ENCODE measurements around the gene PLSCR2. TPM values are rescaled to one million over a fixed set of nuclear protein-coding genes. Genes with fewer than 3 reads are reported as not detected.
"Not testable (repeated sequence)": the region's sequence is repeated elsewhere in the genome, so short reads cannot be mapped to it uniquely, and the experiment has no call there.

PLSCR2 gene
- total RNA-seq, 2 experiments from 2014 or later, result 0.35 TPM; not detected in 1

DNA sequence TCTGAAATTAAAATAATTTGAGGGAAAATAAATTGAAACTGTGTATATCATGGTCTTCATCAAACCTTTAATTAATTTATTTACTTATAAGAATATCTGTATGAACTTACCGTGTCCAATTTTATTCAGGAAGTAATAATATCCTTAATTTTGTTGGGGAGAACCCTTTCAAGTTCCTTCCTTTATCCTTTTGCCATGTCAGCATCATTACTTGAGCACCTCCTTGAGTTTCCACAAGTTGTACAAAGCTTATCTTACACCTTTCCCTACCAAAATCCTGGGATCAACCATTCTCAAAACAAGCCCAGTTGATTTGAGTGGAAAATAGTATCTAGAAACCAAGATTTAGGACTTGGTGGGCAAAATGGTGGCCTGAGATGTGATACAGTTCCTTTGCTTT is 37.3 kb downstream of the PLSCR2 start:
- POLR2A ChIA-PET, result no interaction called here
- H3K27ac Mint-ChIP-seq, result no peak overlapping the region
- H3K9me3 Mint-ChIP-seq, result peaks cover 7% of the 10 kb centered on the region
- peaks cover 9% of the 10 kb centered on the region for H3K27me3 Mint-ChIP-seq
- H3K36me3 Mint-ChIP-seq (ENCODE audit: low read depth), result no peaks in the 10 kb centered on the region
- no peak overlapping the region for H3K4me3 Mint-ChIP-seq
- no peaks in the 10 kb centered on the region for H3K4me1 Mint-ChIP-seq
- CTCF ChIA-PET, result no interaction called here
- no peak for DNase-seq

DNA sequence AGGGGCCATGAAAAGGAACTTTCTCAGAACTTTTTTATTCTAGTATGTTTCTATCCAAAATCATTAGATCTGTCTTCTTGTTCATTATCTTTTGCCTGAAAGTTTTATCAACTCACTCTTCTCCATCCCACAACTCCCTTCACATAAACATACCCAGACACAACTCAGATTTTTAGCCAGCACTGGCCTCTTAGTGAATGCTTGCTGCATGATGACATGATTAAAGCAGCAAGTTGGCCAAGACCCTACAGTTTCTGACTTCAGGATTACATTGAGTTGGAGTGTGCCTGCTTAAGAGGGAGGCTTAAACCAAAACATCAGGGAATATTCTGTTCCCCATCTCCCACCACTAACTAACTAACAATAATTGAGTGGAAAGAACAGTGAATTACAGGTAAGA is 38.1 kb downstream of the PLSCR2 start:
- Mint-ChIP-seq H3K27ac (no peak overlapping the region), H3K36me3 (ENCODE audit: low read depth) (no peaks in the 10 kb centered on the region), H3K4me3 (no peak overlapping the region), H3K27me3 (peaks cover 7% of the 10 kb centered on the region), H3K4me1 (no peaks in the 10 kb centered on the region), H3K9me3 (peaks cover 2% of the 10 kb centered on the region)
- ChIA-PET CTCF (interaction anchor here (0.7 kb wide), 1 partner anchor 1109 kb away, joined by 3 read pairs; no protein-coding TSS in a partner anchor), POLR2A (no interaction called here)
- DNase-seq, result no peak

- no peaks in the 10 kb centered on the region for H3K36me3 Mint-ChIP-seq (ENCODE audit: low read depth)
- POLR2A ChIA-PET, result no interaction called here
- H3K9me3 Mint-ChIP-seq, result peaks cover 2% of the 10 kb centered on the region
- DNase-seq, result no peak
- CTCF ChIA-PET, result no interaction called here
- no peaks in the 10 kb centered on the region for H3K4me1 Mint-ChIP-seq
- peaks cover 7% of the 10 kb centered on the region for H3K27me3 Mint-ChIP-seq
- H3K4me3 Mint-ChIP-seq, result no peak overlapping the region
- H3K27ac Mint-ChIP-seq, result no peak overlapping the region
Observed at GRCh38 chr3:146425341-146425740, 44.0 kb downstream of the PLSCR2 start.

DNA sequence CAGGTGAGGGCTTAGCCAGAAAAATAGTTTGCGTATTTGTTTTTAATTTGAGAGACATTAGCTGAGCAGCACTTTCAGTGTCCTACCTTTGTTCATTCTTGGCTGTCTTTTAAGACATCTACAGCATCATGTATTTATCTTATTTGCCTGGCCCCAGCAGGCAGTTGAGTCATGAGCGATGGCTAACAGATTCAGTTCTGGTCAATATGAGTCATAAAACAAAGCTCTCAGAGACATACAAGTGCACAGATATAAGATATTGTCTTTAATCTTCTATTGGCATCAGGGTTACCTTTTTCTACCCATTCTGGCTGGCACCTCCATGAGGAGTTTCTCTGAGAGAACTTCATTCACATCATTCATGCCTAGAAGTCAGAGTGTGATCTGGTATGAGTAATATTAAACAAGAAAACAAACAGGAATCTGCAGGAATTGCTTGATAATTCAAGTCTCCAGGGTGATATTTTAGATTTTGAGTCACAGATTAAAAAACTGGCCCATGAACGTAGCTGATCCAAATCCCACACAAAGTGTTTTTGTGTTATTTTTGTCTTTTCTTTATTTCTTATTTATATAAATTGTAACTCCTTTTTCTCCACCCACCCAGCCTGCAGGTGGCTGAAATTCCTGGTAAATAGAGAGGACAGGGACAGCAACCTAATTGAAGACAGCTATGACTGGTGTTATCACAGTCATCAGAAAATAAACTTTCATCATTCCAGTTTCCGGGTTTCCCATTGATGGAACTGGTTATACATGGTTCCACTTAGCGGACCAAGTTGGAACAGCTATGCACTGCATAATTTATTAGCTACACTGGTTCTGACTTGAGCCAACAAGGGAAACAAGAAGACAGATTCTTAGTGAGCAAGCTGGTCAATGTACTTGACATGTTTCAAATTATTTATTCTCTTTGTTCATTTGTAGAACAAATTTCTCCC is 47.3 kb downstream of the PLSCR2 start:
- no peaks in the 10 kb centered on the region for H3K4me1 Mint-ChIP-seq
- H3K4me3 Mint-ChIP-seq, result no peak overlapping the region
- ChIA-PET POLR2A (no interaction called here), CTCF (no interaction called here)
- H3K27me3 Mint-ChIP-seq, result peaks cover 18% of the 10 kb centered on the region
- H3K9me3 Mint-ChIP-seq, result no peaks in the 10 kb centered on the region
- H3K36me3 Mint-ChIP-seq (ENCODE audit: low read depth), result no peaks in the 10 kb centered on the region
- H3K27ac Mint-ChIP-seq, result no peak overlapping the region
- DNase-seq, result no peak

GRCh38 chr3:146416366-146416765 is 53.0 kb downstream of the PLSCR2 start:
- Mint-ChIP-seq H3K4me3 (no peak overlapping the region), H3K36me3 (ENCODE audit: low read depth) (no peaks in the 10 kb centered on the region), H3K4me1 (no peaks in the 10 kb centered on the region), H3K9me3 (peaks cover 6% of the 10 kb centered on the region), H3K27ac (no peak overlapping the region), H3K27me3 (peaks cover 13% of the 10 kb centered on the region)
- CTCF ChIA-PET, result no interaction called here
- no peak for DNase-seq
- POLR2A ChIA-PET, result no interaction called here

- H3K4me3 Mint-ChIP-seq, result no peak overlapping the region
- peaks cover 9% of the 10 kb centered on the region for H3K27me3 Mint-ChIP-seq
- CTCF ChIA-PET, result no interaction called here
- no peak for DNase-seq
- no peaks in the 10 kb centered on the region for H3K4me1 Mint-ChIP-seq
- H3K36me3 Mint-ChIP-seq (ENCODE audit: low read depth), result no peaks in the 10 kb centered on the region
- H3K9me3 Mint-ChIP-seq, result peaks cover 10% of the 10 kb centered on the region
- H3K27ac Mint-ChIP-seq, result no peak overlapping the region
- POLR2A ChIA-PET, result no interaction called here
Observed at GRCh38 chr3:146414010-146414409, 55.4 kb downstream of the PLSCR2 start.

GRCh38 chr3:146412711-146413110 is 56.6 kb downstream of the PLSCR2 start:
- POLR2A ChIA-PET; H3K4me1 Mint-ChIP-seq; H3K27me3 Mint-ChIP-seq; H3K27ac Mint-ChIP-seq; DNase-seq; H3K36me3 Mint-ChIP-seq (ENCODE audit: low read depth); H3K4me3 Mint-ChIP-seq; CTCF ChIA-PET: not testable (repeated sequence)
- H3K9me3 Mint-ChIP-seq, result peaks cover 10% of the 10 kb centered on the region

GRCh38 chr3:146407956-146408355 is 61.4 kb downstream of the PLSCR2 start:
- Mint-ChIP-seq H3K36me3 (ENCODE audit: low read depth) (no peaks in the 10 kb centered on the region), H3K4me1 (no peaks in the 10 kb centered on the region), H3K4me3 (no peak overlapping the region), H3K27ac (no peak overlapping the region), H3K27me3 (no peaks in the 10 kb centered on the region), H3K9me3 (peaks cover 10% of the 10 kb centered on the region)
- ChIA-PET CTCF (no interaction called here), POLR2A (no interaction called here)
- no peak for DNase-seq

GRCh38 chr3:146404436-146404835 is 64.9 kb downstream of the PLSCR2 start:
- no peak for DNase-seq
- Mint-ChIP-seq H3K27me3 (peaks cover 4% of the 10 kb centered on the region), H3K9me3 (no peaks in the 10 kb centered on the region), H3K4me3 (no peak overlapping the region), H3K36me3 (ENCODE audit: low read depth) (no peaks in the 10 kb centered on the region), H3K27ac (no peak overlapping the region), H3K4me1 (no peaks in the 10 kb centered on the region)
- CTCF ChIA-PET, result no interaction called here
- POLR2A ChIA-PET, result no interaction called here

DNA sequence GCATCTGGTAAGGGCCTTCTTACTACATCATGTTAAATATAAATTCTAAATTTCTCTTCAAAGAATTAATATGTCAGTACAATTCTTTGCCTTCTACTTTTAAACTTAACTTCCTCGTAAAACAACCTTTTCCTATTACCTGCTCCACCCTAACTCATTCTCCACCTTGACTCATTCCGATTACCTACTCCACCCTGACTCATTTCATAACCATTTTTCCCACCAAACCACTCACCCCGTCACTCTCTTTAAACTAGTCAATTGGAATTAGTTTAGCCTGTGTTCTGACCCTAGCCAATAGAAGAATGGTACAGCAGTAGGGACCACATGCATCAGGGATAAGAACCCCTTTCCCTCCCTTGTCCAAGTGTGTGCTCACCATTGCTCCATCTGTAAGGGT is 65.6 kb downstream of the PLSCR2 start:
- Mint-ChIP-seq H3K4me3 (no peak overlapping the region), H3K27ac (no peak overlapping the region), H3K4me1 (no peaks in the 10 kb centered on the region), H3K9me3 (no peaks in the 10 kb centered on the region), H3K27me3 (peaks cover 4% of the 10 kb centered on the region), H3K36me3 (ENCODE audit: low read depth) (no peaks in the 10 kb centered on the region)
- POLR2A ChIA-PET, result no interaction called here
- CTCF ChIA-PET, result no interaction called here
- no peak for DNase-seq

DNA sequence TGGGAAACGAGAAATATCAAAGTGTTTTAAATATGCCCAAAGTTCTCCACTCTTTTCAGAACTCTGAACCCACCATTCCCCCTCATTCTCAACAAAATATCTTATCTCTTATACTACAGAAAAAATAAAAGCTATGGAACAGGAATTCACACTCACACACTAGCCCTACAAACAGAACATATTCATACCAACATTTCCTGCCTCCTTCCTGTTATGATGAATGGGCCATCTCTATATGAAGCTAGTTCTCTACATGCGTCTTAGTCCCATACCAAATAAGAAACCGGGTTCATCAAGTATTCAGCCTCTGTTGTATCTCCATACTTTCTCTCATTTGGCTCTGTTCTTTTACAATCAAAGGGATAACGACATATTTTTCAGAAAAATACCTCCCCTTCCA is 72.6 kb downstream of the PLSCR2 start:
- peaks cover 2% of the 10 kb centered on the region for H3K4me1 Mint-ChIP-seq
- ChIA-PET CTCF (interaction anchor here (1.8 kb wide), 1 partner anchor 9 kb away, joined by 3 read pairs; no protein-coding TSS in a partner anchor), POLR2A (no interaction called here)
- H3K9me3 Mint-ChIP-seq, result no peaks in the 10 kb centered on the region
- H3K27ac Mint-ChIP-seq, result no peak overlapping the region
- H3K4me3 Mint-ChIP-seq, result no peak overlapping the region
- H3K36me3 Mint-ChIP-seq (ENCODE audit: low read depth), result no peaks in the 10 kb centered on the region
- no peak for DNase-seq
- H3K27me3 Mint-ChIP-seq, result peaks cover 8% of the 10 kb centered on the region

DNA sequence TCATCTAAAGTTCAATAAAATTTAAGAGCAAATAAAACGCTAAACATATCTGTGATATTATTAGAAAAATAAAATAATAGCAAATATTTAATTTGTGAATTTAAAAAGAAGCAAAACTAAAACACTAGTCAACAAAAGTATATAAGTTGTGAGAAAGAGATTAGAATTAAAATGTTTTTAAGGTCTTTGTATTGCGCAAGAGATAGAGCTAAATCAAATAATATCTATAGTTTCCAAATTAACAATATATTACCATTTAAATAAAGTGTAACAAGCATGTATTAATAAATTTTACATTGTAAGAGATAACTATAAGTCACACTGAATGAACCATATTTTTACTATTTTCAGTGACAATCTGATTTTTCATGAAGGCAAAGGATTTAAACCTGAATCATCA is 74.2 kb downstream of the PLSCR2 start:
- peaks cover 11% of the 10 kb centered on the region for H3K27me3 Mint-ChIP-seq
- ChIA-PET CTCF (no interaction called here), POLR2A (no interaction called here)
- H3K4me3 Mint-ChIP-seq, result no peak overlapping the region
- H3K9me3 Mint-ChIP-seq, result no peaks in the 10 kb centered on the region
- DNase-seq, result no peak
- H3K4me1 Mint-ChIP-seq, result peaks cover 2% of the 10 kb centered on the region
- H3K36me3 Mint-ChIP-seq (ENCODE audit: low read depth), result no peaks in the 10 kb centered on the region
- no peak overlapping the region for H3K27ac Mint-ChIP-seq

DNA sequence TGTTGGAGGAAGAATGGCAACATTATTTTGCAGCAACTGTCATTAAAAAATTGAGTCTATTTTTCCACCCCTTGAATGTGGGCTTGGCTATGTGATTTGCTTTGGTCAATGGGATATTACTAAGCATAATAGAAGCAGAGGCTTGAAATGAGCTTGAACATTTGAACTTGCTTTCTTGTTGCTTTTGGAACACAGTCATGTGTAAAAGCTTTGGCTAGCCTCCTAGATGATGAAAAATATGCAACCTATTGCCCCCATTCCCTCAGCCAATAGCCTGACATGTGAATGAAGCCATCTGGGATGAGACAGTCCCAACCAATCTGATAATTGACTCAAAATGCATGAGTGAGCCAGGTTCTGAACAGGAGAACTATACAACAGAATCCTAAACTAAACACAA is 78.4 kb downstream of the PLSCR2 start:
- ChIA-PET CTCF (no interaction called here), POLR2A (no interaction called here)
- Mint-ChIP-seq H3K27me3 (peaks cover 5% of the 10 kb centered on the region), H3K4me3 (no peak overlapping the region), H3K27ac (no peak overlapping the region), H3K4me1 (no peaks in the 10 kb centered on the region), H3K9me3 (no peaks in the 10 kb centered on the region), H3K36me3 (ENCODE audit: low read depth) (no peaks in the 10 kb centered on the region)
- DNase-seq, result no peak

Data from activated CD4-positive, alpha-beta T cell treated with anti-CD3 and anti-CD28 coated beads, Interleukin-2, amount 10 ng/mL, durations not matched to agents 7 days and 5 days (primary cell).